Neural cell (in vitro differentiated cells): Measurements from ENCODE around the gene EAPP.
"Not testable (repeated sequence)": the region's sequence is repeated elsewhere in the genome, so short reads cannot be mapped to it uniquely, and the experiment has no call there.

ENCODE experiments used
- EP300 ChIP-seq: fragments of 450-650 bp; conservative IDR thresholded peaks from 2 replicates; pipeline ENCODE4 v1.6.1; 2014; ENCODE audit warnings: antibody characterized with exemption, mild to moderate bottlenecking, moderate library complexity; ENCODE audit not compliant: poor library complexity, severe bottlenecking
- EZH2 ChIP-seq: fragments of 200-600, 300-800 bp; shearing (Covaris generic), sonication (generic); IDR thresholded peaks from 2 replicates; pipeline ENCODE4 v1.6.1; 2014; ENCODE audit warnings: antibody characterized with exemption, low read length, borderline replicate concordance, mild to moderate bottlenecking; ENCODE audit not compliant: insufficient read depth, poor library complexity, severe bottlenecking
- MXI1 ChIP-seq: fragments of 450-650 bp; conservative IDR thresholded peaks from 2 replicates; pipeline ENCODE4 v1.6.1; 2014; ENCODE audit warnings: antibody characterized with exemption, mild to moderate bottlenecking; ENCODE audit not compliant: poor library complexity, severe bottlenecking
- POLR2AphosphoS5 ChIP-seq: IDR thresholded peaks from 2 replicates; pipeline ENCODE4 v1.6.1; 2012
- RAD21 ChIP-seq: fragments of 450-650 bp; conservative IDR thresholded peaks from 2 replicates; pipeline ENCODE4 v1.6.1; 2014; ENCODE audit warnings: antibody characterized with exemption, mild to moderate bottlenecking, moderate library complexity
- SMC3 ChIP-seq: fragments of 450-650 bp; conservative IDR thresholded peaks from 2 replicates; pipeline ENCODE4 v1.6.1; 2014; ENCODE audit warnings: antibody characterized with exemption, mild to moderate bottlenecking, moderate library complexity; ENCODE audit not compliant: poor library complexity
- TAF1 ChIP-seq: IDR thresholded peaks from 2 replicates; pipeline ENCODE4 v1.6.1; 2012; ENCODE audit warnings: low read depth
- TF ChIP-seq, protein P1 (sequence below): fragments of 450-650 bp; IDR thresholded peaks from 2 replicates; pipeline ENCODE4 v1.5.1; 2014; ENCODE audit warnings: antibody characterized with exemption, mild to moderate bottlenecking, moderate library complexity; ENCODE audit not compliant: poor library complexity, severe bottlenecking
- TF ChIP-seq, protein P2 (sequence below): IDR thresholded peaks from 2 replicates; pipeline ENCODE4 v1.6.1; 2012; ENCODE audit warnings: borderline replicate concordance

DNA sequence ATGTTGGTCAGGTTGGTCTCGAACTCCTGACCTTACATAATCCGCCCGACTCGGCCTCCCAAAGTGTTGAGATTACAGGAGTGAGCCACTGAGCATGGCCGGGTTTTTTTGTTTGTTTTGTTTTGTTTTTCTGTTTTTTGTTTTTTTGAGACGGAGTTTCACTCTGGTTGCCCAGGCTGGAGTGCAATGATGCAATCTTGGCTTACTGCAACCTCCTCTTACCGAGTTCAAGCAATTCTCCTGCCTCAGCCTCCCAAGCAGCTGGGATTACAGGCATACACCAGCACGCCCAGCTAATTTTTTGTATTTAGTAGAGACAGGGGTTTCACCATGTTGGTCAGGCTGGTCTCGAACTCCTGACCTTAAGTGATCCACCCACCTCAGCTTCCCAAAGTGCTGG lies 35.5 kb downstream of the EAPP start:
- not testable (repeated sequence) for TF ChIP-seq EP300, POLR2AphosphoS5, EZH2, MXI1, RAD21, TAF1, SMC3
- TF ChIP-seq, protein P1, sequence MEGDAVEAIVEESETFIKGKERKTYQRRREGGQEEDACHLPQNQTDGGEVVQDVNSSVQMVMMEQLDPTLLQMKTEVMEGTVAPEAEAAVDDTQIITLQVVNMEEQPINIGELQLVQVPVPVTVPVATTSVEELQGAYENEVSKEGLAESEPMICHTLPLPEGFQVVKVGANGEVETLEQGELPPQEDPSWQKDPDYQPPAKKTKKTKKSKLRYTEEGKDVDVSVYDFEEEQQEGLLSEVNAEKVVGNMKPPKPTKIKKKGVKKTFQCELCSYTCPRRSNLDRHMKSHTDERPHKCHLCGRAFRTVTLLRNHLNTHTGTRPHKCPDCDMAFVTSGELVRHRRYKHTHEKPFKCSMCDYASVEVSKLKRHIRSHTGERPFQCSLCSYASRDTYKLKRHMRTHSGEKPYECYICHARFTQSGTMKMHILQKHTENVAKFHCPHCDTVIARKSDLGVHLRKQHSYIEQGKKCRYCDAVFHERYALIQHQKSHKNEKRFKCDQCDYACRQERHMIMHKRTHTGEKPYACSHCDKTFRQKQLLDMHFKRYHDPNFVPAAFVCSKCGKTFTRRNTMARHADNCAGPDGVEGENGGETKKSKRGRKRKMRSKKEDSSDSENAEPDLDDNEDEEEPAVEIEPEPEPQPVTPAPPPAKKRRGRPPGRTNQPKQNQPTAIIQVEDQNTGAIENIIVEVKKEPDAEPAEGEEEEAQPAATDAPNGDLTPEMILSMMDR, result not testable (repeated sequence)
- TF ChIP-seq, protein P2, sequence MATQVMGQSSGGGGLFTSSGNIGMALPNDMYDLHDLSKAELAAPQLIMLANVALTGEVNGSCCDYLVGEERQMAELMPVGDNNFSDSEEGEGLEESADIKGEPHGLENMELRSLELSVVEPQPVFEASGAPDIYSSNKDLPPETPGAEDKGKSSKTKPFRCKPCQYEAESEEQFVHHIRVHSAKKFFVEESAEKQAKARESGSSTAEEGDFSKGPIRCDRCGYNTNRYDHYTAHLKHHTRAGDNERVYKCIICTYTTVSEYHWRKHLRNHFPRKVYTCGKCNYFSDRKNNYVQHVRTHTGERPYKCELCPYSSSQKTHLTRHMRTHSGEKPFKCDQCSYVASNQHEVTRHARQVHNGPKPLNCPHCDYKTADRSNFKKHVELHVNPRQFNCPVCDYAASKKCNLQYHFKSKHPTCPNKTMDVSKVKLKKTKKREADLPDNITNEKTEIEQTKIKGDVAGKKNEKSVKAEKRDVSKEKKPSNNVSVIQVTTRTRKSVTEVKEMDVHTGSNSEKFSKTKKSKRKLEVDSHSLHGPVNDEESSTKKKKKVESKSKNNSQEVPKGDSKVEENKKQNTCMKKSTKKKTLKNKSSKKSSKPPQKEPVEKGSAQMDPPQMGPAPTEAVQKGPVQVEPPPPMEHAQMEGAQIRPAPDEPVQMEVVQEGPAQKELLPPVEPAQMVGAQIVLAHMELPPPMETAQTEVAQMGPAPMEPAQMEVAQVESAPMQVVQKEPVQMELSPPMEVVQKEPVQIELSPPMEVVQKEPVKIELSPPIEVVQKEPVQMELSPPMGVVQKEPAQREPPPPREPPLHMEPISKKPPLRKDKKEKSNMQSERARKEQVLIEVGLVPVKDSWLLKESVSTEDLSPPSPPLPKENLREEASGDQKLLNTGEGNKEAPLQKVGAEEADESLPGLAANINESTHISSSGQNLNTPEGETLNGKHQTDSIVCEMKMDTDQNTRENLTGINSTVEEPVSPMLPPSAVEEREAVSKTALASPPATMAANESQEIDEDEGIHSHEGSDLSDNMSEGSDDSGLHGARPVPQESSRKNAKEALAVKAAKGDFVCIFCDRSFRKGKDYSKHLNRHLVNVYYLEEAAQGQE, result not testable (repeated sequence)
